HG03521 (cell line): ENCODE data around the gene RPL22L1.
"Not testable (repeated sequence)": the region's sequence is repeated elsewhere in the genome, so short reads cannot be mapped to it uniquely, and the experiment has no call there.

ENCODE experiments used
- ATAC-seq: cut with Tn5 transposase; IDR thresholded peaks from one replicate; pipeline ENCODE4 v1.9.1; 2021; ENCODE audit warnings: mild to moderate bottlenecking, moderate library complexity; ENCODE audit not compliant: unreplicated experiment

Gene RPL22L1

GRCh38 chr3:170869645-170870593, at the start of gene RPL22L1:
Gene RPL22L1, minus strand, starts transcription at chr3:170870195. Its CDS starts 28 bp downstream, at chr3:170870167.
- peak; percentile 97 for ATAC-seq

- no peak for ATAC-seq
These were observed 48.7 kb upstream of the RPL22L1 start for GRCh38 chr3:170918715-170919114.

- ATAC-seq: no peak
These were observed 44.7 kb upstream of the RPL22L1 start for GRCh38 chr3:170914690-170915089.

- ATAC-seq: no peak
These were observed 44.2 kb upstream of the RPL22L1 start for GRCh38 chr3:170914212-170914611.

- ATAC-seq: no peak
These were observed 41.1 kb upstream of the RPL22L1 start for GRCh38 chr3:170911051-170911450.

GRCh38 chr3:170910542-170910941, 40.5 kb upstream of the RPL22L1 start:
- ATAC-seq: no peak

GRCh38 chr3:170909129-170909903, 39.3 kb upstream of the RPL22L1 start:
- no peak for ATAC-seq

GRCh38 chr3:170908235-170909116, 38.5 kb upstream of the RPL22L1 start, which contains the start of gene EIF5A2:
Gene EIF5A2, minus strand, starts transcription at chr3:170908637. Its CDS starts 831 bp downstream, at chr3:170907806.
- ATAC-seq: peak; percentile 92

- ATAC-seq: no peak
These were observed 37.7 kb upstream of the RPL22L1 start for GRCh38 chr3:170907637-170908234.

- ATAC-seq: no peak
These were observed 35.9 kb upstream of the RPL22L1 start for GRCh38 chr3:170905862-170906261.

- no peak for ATAC-seq
These were observed 33.1 kb upstream of the RPL22L1 start for GRCh38 chr3:170903123-170903522.

- no peak for ATAC-seq
These were observed 29.5 kb upstream of the RPL22L1 start for GRCh38 chr3:170899455-170899854.

GRCh38 chr3:170897978-170898377, 28.0 kb upstream of the RPL22L1 start:
- no peak for ATAC-seq

- ATAC-seq: not testable (repeated sequence)
These were observed 27.2 kb upstream of the RPL22L1 start for GRCh38 chr3:170897199-170897598.

- no peak for ATAC-seq
These were observed 26.8 kb upstream of the RPL22L1 start for GRCh38 chr3:170896781-170897180.

GRCh38 chr3:170896333-170896732, 26.3 kb upstream of the RPL22L1 start:
- ATAC-seq: not testable (repeated sequence)

GRCh38 chr3:170893895-170894294, 23.9 kb upstream of the RPL22L1 start:
- ATAC-seq: no peak

- ATAC-seq: no peak
These were observed 19.6 kb upstream of the RPL22L1 start for GRCh38 chr3:170889630-170890029.

GRCh38 chr3:170889132-170889531, 19.1 kb upstream of the RPL22L1 start:
- no peak for ATAC-seq
